OCI-M1 (cell line): ENCODE results near the gene ERC2.
"Not testable (repeated sequence)": the region's sequence is repeated elsewhere in the genome, so short reads cannot be mapped to it uniquely, and the experiment has no call there.

ENCODE experiments used
- DNase-seq: peaks from one replicate; lab custom pipeline; 2025; lab: John Stamatoyannopoulos, UW

ERC2 gene

GRCh38 chr3:56468184-56469106 is at the start of gene ERC2:
Gene ERC2 (minus strand): TSS chr3:56468467.
- DNase-seq = no peak

GRCh38 chr3:56502738-56503137 is 34.5 kb upstream of the ERC2 start:
- DNase-seq = peak; percentile 2

- DNase-seq = not testable (repeated sequence)
These were observed 28.1 kb upstream of the ERC2 start for GRCh38 chr3:56496376-56496775.

GRCh38 chr3:56494679-56495322 is 26.5 kb upstream of the ERC2 start:
- peak; percentile 90 for DNase-seq

- DNase-seq = no peak
These were observed 23.3 kb upstream of the ERC2 start for GRCh38 chr3:56491566-56491965.

- DNase-seq = no peak
These were observed 20.7 kb upstream of the ERC2 start for GRCh38 chr3:56488812-56489600.

- DNase-seq = peak; percentile 8
These were observed 16.3 kb upstream of the ERC2 start for GRCh38 chr3:56484525-56485032.

- no peak for DNase-seq
These were observed 15.9 kb upstream of the ERC2 start for GRCh38 chr3:56484122-56484521.

- no peak for DNase-seq
These were observed 9.4 kb upstream of the ERC2 start for GRCh38 chr3:56477646-56478045.

GRCh38 chr3:56476771-56477170 is 8.5 kb upstream of the ERC2 start:
- no peak for DNase-seq

GRCh38 chr3:56471771-56472170 is 3.5 kb upstream of the ERC2 start:
- DNase-seq = no peak

GRCh38 chr3:56469141-56469540 is 874 bp upstream of the ERC2 start:
- no peak for DNase-seq

- no peak for DNase-seq
These were observed 475 bp downstream of the ERC2 start for GRCh38 chr3:56467801-56468183.

- no peak for DNase-seq
These were observed 1.2 kb downstream of the ERC2 start for GRCh38 chr3:56467108-56467507.

GRCh38 chr3:56459719-56460118 is 8.5 kb downstream of the ERC2 start:
- DNase-seq = no peak

- DNase-seq = no peak
These were observed 9.2 kb downstream of the ERC2 start for GRCh38 chr3:56459104-56459496.

- DNase-seq = no peak
These were observed 9.7 kb downstream of the ERC2 start for GRCh38 chr3:56458496-56459103.

- no peak for DNase-seq
These were observed 12.2 kb downstream of the ERC2 start for GRCh38 chr3:56456117-56456516.

GRCh38 chr3:56453011-56453410 is 15.3 kb downstream of the ERC2 start:
- peak; percentile 23 for DNase-seq

- DNase-seq = no peak
These were observed 16.2 kb downstream of the ERC2 start for GRCh38 chr3:56452085-56452484.

- no peak for DNase-seq
These were observed 24.9 kb downstream of the ERC2 start for GRCh38 chr3:56443372-56443771.

GRCh38 chr3:56428667-56429066 is 39.6 kb downstream of the ERC2 start:
- no peak for DNase-seq
